ENCODE results near the gene RASD1.
"Not testable (repeated sequence)": the region's sequence is repeated elsewhere in the genome, so short reads cannot be mapped to it uniquely, and the experiment has no call there.

The RASD1 gene

DNA sequence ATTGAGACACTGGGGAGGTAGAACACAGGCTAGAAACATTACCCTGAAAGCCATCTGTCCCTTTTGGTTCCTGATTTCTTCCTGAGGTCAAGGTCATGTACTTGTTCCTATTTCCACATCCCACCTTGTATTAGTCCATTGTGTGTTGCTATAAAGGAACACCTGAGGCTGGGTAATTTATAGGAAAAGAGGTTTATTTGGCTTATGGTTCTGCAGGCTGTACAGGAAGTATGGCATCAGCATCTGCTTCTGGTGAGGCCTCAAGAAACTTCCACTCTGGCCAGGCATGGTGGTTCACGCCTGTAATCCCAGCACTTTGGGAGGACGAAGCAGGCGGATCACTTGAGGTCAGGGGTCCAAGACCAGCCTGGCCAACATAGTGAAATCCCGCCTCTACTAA lies 26.8 kb downstream of the RASD1 start:
- Histone ChIP-seq H3K36me3 (ENCODE audit: control insufficient read depth, insufficient read depth, low read length) (no peaks in the 10 kb centered on the region), H3K27ac (ENCODE audit: insufficient read depth, low read depth, low read length, poor library complexity, severe bottlenecking) (no peak overlapping the region), H3K4me1 (ENCODE audit: control insufficient read depth, insufficient read depth, low read length) (peaks cover 8% of the 10 kb centered on the region), H3K9me3 (ENCODE audit: control insufficient read depth, low read length) (no peaks in the 10 kb centered on the region), H3K4me3 (ENCODE audit: insufficient read depth, low read depth, low read length) (no peak overlapping the region), H3K27me3 (ENCODE audit: control insufficient read depth, insufficient read depth, low read length, poor library complexity, severe bottlenecking) (peaks cover 6% of the 10 kb centered on the region)
- 90 to 93% methylated on average over 4 of the region's 4 CpGs for WGBS, 2 experiments

DNA sequence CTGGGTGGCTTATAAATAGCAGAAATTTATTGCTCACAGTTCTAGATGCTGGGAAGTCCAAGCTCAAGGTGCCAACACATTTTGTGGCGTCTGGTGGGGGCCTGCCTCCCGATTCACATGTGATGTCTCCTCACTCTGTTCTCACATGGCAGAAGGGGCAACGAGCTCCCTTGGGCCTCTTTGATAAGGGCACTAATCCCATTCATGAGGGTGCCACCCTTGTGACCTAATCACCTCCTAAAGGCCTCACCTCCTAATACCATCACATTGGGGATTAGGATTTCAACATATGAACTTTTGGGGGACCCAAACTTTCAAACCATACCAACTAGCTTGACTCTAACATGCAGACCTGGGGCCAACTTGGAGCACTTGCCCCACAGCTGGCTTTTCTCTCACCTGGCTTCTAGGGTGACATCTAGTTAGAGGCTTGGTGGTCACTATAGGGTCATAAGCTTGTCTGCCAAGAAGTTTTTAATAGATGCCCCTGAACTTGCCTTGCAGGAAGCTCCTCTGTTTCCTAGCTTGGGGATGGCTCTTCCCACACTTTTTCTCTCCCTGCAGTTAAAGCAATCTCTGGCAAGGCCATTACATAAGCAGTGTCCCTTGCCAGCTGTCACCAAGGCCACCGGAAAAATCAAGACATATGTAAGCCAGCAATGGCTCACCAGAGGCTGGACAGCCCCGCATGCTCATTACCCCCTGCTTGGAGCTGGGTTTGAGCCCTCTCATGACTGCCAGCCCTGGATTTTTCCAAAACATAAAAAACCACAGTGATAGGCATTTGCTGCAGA lies 27.8 kb downstream of the RASD1 start:
- Histone ChIP-seq H3K27me3 (ENCODE audit: control insufficient read depth, insufficient read depth, low read length, poor library complexity, severe bottlenecking) (peaks cover 7% of the 10 kb centered on the region), H3K9me3 (ENCODE audit: control insufficient read depth, low read length) (no peaks in the 10 kb centered on the region), H3K36me3 (ENCODE audit: control insufficient read depth, insufficient read depth, low read length) (no peaks in the 10 kb centered on the region), H3K4me3 (ENCODE audit: insufficient read depth, low read depth, low read length) (no peak overlapping the region), H3K4me1 (ENCODE audit: control insufficient read depth, insufficient read depth, low read length) (peaks cover 8% of the 10 kb centered on the region), H3K27ac (ENCODE audit: insufficient read depth, low read depth, low read length, poor library complexity, severe bottlenecking) (no peak overlapping the region)
- WGBS, 2 experiments, result 92 to 94% methylated on average over 5 of the region's 5 CpGs

DNA sequence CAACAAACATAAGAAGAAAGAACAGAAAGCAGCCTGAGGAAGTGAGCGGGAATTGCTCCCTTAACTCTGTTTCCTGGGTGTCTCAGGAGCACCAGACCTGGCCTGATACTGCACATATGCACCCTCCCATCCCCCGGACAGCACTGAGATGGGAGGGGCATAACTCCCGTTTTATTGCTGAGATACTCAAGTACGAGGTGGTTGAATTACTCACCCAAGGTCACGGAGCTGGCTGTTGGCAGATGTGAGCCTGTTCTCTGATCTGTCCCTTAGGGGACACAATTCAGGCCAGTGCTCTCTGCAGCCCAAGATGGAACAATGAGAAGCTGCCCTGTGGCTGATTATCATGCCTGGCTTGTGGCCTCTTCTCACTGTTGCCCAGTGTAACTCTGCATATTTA lies 28.5 kb downstream of the RASD1 start:
- Histone ChIP-seq H3K9me3 (ENCODE audit: control insufficient read depth, low read length) (no peaks in the 10 kb centered on the region), H3K36me3 (ENCODE audit: control insufficient read depth, insufficient read depth, low read length) (no peaks in the 10 kb centered on the region), H3K27ac (ENCODE audit: insufficient read depth, low read depth, low read length, poor library complexity, severe bottlenecking) (no peak overlapping the region), H3K27me3 (ENCODE audit: control insufficient read depth, insufficient read depth, low read length, poor library complexity, severe bottlenecking) (peaks cover 7% of the 10 kb centered on the region), H3K4me3 (ENCODE audit: insufficient read depth, low read depth, low read length) (no peak overlapping the region), H3K4me1 (ENCODE audit: control insufficient read depth, insufficient read depth, low read length) (peaks cover 8% of the 10 kb centered on the region)
- WGBS, 2 experiments, result 77 to 87% methylated on average over 5 of the region's 5 CpGs

DNA sequence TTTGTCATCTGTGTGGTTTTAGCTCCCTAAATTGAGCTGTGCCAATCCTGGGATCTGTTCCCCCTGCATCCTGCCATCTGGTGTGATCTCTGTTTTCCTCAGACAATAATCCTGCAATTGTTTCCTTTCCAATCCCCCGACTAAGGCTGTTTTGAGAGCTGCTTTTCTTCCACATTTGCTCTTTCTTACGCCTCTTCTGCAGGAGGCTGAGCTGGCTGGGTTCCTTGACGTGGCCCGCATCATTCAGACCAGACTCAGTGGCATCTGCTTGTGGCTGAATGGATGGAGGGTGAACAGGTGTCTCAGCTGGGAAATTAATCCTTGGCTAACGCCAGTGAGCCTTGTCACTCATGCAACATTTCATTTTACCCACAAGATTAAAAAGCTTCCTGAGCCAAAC lies 29.2 kb downstream of the RASD1 start:
- Histone ChIP-seq H3K27ac (ENCODE audit: insufficient read depth, low read depth, low read length, poor library complexity, severe bottlenecking) (no peak overlapping the region), H3K4me3 (ENCODE audit: insufficient read depth, low read depth, low read length) (no peak overlapping the region), H3K4me1 (ENCODE audit: control insufficient read depth, insufficient read depth, low read length) (peaks cover 1% of the 10 kb centered on the region), H3K9me3 (ENCODE audit: control insufficient read depth, low read length) (no peaks in the 10 kb centered on the region), H3K27me3 (ENCODE audit: control insufficient read depth, insufficient read depth, low read length, poor library complexity, severe bottlenecking) (peaks cover 7% of the 10 kb centered on the region), H3K36me3 (ENCODE audit: control insufficient read depth, insufficient read depth, low read length) (no peaks in the 10 kb centered on the region)
- 74 to 81% methylated on average over 5 of the region's 5 CpGs for WGBS, 2 experiments

DNA sequence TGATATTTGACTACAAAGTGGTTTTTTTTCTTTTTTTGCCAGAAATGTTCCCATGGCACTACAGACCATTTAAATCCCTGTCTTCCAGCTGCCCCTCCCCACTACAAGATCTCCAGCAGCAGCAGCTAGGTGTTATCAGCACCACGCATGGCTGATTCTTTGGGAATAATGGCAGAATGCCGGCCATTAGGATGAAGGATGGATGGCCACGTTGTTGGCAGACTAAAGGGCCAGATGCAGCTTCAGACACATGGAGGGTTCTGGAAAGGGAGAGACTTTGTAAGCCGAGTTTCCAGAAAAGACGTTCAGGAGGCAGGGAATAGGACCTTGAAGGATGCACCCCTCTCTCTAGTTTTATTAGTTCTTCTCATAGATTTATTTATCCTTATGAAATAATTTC lies 29.7 kb downstream of the RASD1 start:
- Histone ChIP-seq H3K9me3 (ENCODE audit: control insufficient read depth, low read length) (no peaks in the 10 kb centered on the region), H3K27ac (ENCODE audit: insufficient read depth, low read depth, low read length, poor library complexity, severe bottlenecking) (no peak overlapping the region), H3K27me3 (ENCODE audit: control insufficient read depth, insufficient read depth, low read length, poor library complexity, severe bottlenecking) (peaks cover 7% of the 10 kb centered on the region), H3K4me1 (ENCODE audit: control insufficient read depth, insufficient read depth, low read length) (no peaks in the 10 kb centered on the region), H3K4me3 (ENCODE audit: insufficient read depth, low read depth, low read length) (no peak overlapping the region), H3K36me3 (ENCODE audit: control insufficient read depth, insufficient read depth, low read length) (no peaks in the 10 kb centered on the region)
- 60 to 67% methylated on average over 5 of the region's 5 CpGs for WGBS, 2 experiments

DNA sequence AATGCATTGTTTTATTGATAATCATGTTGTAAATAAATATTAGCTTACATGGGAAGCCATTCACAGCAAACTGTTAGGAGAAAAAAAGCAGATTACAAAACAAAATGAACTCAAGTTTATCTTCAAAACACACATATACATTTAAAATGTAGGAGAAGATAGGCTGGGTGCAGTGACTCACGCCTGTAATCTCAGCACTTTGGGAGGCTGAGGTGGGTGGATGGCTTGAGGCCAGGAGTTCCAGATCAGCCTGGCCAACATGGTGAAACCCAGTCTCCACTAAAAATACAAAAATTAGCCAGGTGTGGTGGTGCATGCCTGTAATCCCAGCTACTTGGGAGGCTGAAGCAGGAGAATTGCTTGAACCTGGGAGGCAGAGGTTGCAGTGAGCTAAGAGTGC lies 30.3 kb downstream of the RASD1 start:
- H3K27ac ChIP-seq (ENCODE audit: insufficient read depth, low read depth, low read length, poor library complexity, severe bottlenecking); H3K36me3 ChIP-seq (ENCODE audit: control insufficient read depth, insufficient read depth, low read length); H3K9me3 ChIP-seq (ENCODE audit: control insufficient read depth, low read length); H3K27me3 ChIP-seq (ENCODE audit: control insufficient read depth, insufficient read depth, low read length, poor library complexity, severe bottlenecking); H3K4me1 ChIP-seq (ENCODE audit: control insufficient read depth, insufficient read depth, low read length); H3K4me3 ChIP-seq (ENCODE audit: insufficient read depth, low read depth, low read length): not testable (repeated sequence)
- 67 to 88% methylated on average over 1 of the region's 1 CpG for WGBS, 2 experiments

DNA sequence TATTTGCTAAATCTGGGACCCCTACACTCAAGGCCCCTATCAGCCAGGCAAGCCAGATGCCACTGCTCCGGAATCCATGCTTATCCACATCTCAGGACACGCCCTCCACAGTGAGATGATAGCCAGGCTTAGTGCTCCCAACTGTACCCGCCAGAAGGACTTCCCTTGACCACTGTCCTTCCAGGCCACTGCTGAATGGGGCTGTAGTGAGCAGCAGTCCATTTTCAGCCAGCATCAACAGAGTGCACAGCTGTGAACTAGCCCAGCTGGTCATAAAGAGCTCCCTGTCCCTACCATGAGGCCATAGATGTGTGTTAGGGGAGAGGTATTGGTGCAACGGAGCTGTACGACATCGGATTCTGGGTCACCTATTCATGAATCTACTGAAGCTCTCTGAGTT lies 32.4 kb downstream of the RASD1 start:
- no peaks in the 10 kb centered on the region for H3K36me3 ChIP-seq (ENCODE audit: control insufficient read depth, insufficient read depth, low read length)
- H3K27me3 ChIP-seq (ENCODE audit: control insufficient read depth, insufficient read depth, low read length, poor library complexity, severe bottlenecking), result peaks cover 7% of the 10 kb centered on the region
- H3K9me3 ChIP-seq (ENCODE audit: control insufficient read depth, low read length), result no peaks in the 10 kb centered on the region
- no peaks in the 10 kb centered on the region for H3K4me1 ChIP-seq (ENCODE audit: control insufficient read depth, insufficient read depth, low read length)
- no peak overlapping the region for H3K27ac ChIP-seq (ENCODE audit: insufficient read depth, low read depth, low read length, poor library complexity, severe bottlenecking)
- 91 to 97% methylated on average over 6 of the region's 6 CpGs for WGBS, 2 experiments
- no peak overlapping the region for H3K4me3 ChIP-seq (ENCODE audit: insufficient read depth, low read depth, low read length)

DNA sequence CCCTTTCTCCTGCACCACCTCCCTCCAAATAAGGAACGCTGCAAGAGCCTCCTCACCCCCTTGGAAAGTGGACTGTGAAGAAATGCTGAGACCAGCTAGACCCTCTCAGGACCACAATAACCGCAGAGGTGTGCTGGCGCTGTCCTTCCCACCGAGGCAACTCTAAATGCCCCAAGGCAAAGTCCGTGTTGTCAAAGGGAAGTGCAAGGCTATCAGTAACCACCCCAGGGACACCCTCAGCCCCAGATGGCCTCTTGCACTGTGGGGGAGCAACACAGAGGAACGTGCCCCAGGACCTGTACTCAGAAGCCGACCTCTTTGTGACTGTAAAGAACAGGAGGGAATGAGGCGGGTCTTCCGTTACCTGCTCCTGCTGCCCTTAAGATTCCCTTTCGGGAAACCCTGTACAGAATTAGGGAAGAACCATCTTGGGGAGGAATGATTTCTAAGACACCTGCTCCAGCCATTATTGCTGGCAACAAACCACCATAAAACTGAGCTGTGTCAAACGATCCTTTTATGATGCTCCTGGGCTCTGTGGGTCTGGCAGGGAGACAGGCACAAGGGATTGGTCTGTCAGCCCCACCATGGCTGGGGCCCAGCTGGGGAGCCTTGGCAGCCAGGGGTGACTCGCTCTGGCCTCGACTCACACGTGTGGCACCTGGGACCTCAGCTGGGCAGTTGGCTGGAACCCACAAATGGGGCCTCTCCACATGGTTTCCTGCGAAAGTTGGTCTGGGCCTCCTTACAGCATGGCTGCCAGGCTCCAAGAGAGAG lies 34.0 kb downstream of the RASD1 start:
- Histone ChIP-seq H3K36me3 (ENCODE audit: control insufficient read depth, insufficient read depth, low read length) (no peaks in the 10 kb centered on the region), H3K27ac (ENCODE audit: insufficient read depth, low read depth, low read length, poor library complexity, severe bottlenecking) (no peak overlapping the region)
- WGBS, 2 experiments, result 86 to 88% methylated on average over 15 of the region's 15 CpGs

DNA sequence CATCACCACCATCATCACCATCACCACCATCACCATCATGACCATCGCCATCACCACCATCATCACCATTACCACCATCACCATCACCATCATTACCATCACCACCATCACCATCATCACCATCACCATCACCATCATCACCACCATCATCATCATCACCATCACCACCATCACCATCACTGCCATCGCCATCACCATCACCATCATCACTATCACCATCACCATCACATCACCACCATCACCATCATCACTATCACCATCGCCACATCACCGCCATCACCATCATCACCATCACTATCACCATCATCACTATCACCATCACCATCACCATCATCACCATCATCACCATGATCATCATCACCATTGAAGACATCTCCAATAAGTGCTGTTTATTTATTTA lies 36.2 kb downstream of the RASD1 start:
- Histone ChIP-seq H3K36me3 (ENCODE audit: control insufficient read depth, insufficient read depth, low read length) (no peaks in the 10 kb centered on the region), H3K4me3 (ENCODE audit: insufficient read depth, low read depth, low read length) (no peak overlapping the region), H3K27ac (ENCODE audit: insufficient read depth, low read depth, low read length, poor library complexity, severe bottlenecking) (no peak overlapping the region), H3K27me3 (ENCODE audit: control insufficient read depth, insufficient read depth, low read length, poor library complexity, severe bottlenecking) (peaks cover 7% of the 10 kb centered on the region), H3K9me3 (ENCODE audit: control insufficient read depth, low read length) (no peaks in the 10 kb centered on the region), H3K4me1 (ENCODE audit: control insufficient read depth, insufficient read depth, low read length) (no peaks in the 10 kb centered on the region)
- 86 to 89% methylated on average over 4 of the region's 4 CpGs for WGBS, 2 experiments

More for the DNA sequence above, 34.0 kb downstream of the RASD1 start:
- Histone ChIP-seq H3K4me3 (ENCODE audit: insufficient read depth, low read depth, low read length) (no peak overlapping the region), H3K4me1 (ENCODE audit: control insufficient read depth, insufficient read depth, low read length) (no peaks in the 10 kb centered on the region), H3K9me3 (ENCODE audit: control insufficient read depth, low read length) (no peaks in the 10 kb centered on the region), H3K27me3 (ENCODE audit: control insufficient read depth, insufficient read depth, low read length, poor library complexity, severe bottlenecking) (peaks cover 7% of the 10 kb centered on the region)

DNA sequence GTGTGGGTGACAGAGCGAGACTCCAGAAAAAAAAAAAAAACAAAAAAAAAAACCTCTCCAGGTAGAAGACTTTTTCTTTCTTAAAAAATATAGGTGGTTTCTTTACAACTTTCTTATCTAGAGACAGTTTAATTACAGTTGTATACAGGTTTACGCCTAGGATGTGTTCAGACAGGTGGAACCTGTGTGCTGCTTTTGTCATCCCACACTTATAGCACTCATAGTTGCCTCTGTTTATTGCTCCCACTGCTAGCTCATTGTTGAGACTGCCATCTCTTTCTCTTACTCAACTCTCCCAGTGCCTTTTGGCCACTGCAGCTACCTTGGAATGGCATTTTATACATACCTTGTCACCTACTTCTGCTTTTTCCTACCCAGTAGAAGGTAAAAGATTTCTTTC lies 38.5 kb downstream of the RASD1 start:
- 92 to 100% methylated on average over 1 of the region's 2 CpGs for WGBS, 2 experiments
- no peaks in the 10 kb centered on the region for H3K4me1 ChIP-seq (ENCODE audit: control insufficient read depth, insufficient read depth, low read length)

More for the DNA sequence above, 38.5 kb downstream of the RASD1 start:
- H3K27ac ChIP-seq (ENCODE audit: insufficient read depth, low read depth, low read length, poor library complexity, severe bottlenecking), result no peak overlapping the region
- no peaks in the 10 kb centered on the region for H3K9me3 ChIP-seq (ENCODE audit: control insufficient read depth, low read length)
- H3K36me3 ChIP-seq (ENCODE audit: control insufficient read depth, insufficient read depth, low read length), result no peaks in the 10 kb centered on the region
- H3K4me3 ChIP-seq (ENCODE audit: insufficient read depth, low read depth, low read length), result no peak overlapping the region
- no peaks in the 10 kb centered on the region for H3K27me3 ChIP-seq (ENCODE audit: control insufficient read depth, insufficient read depth, low read length, poor library complexity, severe bottlenecking)
